NCI-H2029 treated with DMSO at 0.1 percent for 48 hours (cell line): Measurements from ENCODE around the gene SVOPL.

ENCODE experiments used
- DNase-seq: peaks from one replicate; lab custom pipeline; 2025; lab: John Stamatoyannopoulos, UW

The SVOPL gene

GRCh38 chr7:138563808-138564207, 137.4 kb downstream of the SVOPL start:
- peak; percentile 51 for DNase-seq

DNA sequence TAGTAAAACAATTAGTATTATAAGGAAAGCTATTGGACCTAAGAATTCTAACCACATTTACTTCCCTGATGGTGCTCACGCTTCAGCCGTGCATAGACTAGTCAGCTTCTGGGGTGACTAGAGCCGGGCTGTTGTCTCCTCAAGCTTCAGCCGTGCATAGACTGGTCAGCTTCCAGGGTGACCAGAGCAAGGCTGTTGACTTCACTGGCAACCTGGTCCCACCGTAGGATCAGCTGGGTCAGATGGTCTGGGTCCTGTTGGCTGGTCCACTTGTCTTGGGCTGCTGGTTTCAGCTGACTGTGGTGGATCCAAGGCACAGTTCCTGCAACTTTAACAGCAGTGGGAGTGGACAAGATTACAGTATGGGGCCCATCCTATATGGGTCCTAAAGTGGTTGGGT, 141.7 kb downstream of the SVOPL start:
- DNase-seq, result no peak

- no peak for DNase-seq
Measured at GRCh38 chr7:138556771-138557484, 144.2 kb downstream of the SVOPL start.

- DNase-seq, result no peak
Measured at GRCh38 chr7:138555684-138556083, 145.5 kb downstream of the SVOPL start.

- no peak for DNase-seq
Measured at GRCh38 chr7:138554674-138555073, 146.5 kb downstream of the SVOPL start.

DNA sequence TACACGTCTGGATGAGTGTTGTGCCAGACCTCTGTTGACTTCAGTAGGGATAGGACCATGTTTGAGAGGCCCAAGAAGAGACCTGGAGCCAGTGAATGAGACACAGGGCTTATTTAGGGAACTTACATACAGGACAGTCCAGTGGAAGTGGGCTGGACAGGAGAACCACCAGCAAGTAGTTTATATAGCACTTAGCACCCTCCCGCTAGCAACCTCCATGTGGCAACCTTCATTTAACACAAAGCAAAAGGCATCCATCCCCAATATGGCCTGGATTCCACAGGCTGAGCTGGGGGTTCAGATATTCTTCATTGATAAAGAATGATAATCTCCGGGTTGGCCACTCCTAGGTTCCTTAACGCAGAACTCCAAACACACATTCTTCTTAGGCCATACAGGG, 147.4 kb downstream of the SVOPL start:
- DNase-seq, result no peak

DNA sequence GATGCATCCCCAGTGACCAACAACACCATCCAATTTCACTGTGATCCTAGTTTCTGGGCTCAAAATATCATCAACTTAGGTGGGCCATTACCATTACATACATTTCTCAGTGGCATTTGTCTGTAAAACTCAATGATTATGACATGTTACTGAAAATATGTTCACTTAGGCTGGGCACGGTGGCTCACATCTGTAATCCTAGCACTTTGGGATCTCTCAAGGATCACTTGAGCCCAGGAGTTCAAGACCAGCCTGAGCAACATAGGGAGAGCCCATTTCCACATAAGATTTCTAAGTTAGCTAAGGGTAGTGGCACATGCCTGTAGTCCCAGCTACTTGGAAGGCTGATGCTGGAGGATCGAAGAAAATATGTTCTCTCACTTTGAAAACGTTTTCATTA, 150.1 kb downstream of the SVOPL start:
- no peak for DNase-seq

DNA sequence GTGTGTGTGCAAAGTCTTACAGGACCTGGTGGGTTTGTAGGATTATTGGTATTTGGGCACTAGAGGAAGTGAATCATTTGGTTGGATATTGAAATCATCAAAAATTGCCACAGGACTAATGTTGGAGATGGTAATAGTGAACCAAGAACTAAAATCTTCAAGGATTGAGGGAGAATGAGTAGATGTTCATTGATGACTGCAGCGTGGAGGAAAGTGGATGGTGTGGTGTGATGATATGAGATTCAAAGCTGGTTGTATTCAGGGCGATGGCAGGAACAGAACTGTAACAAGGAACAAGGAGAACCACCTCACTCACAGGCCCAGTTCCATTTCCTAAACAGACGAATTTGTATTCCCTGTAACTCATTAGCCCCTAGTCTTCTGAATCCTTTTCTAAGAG, 150.8 kb downstream of the SVOPL start:
- DNase-seq, result no peak

DNA sequence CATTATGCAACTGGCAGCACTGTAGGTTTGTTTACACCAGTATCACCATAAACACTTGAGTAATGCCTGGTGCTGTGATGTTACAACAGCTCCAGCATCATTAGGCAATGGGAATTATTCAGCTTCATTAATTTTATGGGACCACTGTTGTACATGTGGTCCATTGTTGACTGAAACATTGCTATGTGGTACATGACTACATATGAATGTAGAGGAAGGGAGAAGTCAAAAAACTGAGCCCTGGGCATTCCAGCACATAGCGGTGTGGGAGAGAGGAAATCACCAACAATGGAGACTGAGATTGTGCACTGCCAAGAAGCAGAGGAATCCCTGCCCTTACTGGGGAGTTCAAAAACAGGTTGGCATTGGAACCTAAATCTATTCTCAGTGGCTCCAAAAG, 152.1 kb downstream of the SVOPL start:
- DNase-seq, result no peak

DNA sequence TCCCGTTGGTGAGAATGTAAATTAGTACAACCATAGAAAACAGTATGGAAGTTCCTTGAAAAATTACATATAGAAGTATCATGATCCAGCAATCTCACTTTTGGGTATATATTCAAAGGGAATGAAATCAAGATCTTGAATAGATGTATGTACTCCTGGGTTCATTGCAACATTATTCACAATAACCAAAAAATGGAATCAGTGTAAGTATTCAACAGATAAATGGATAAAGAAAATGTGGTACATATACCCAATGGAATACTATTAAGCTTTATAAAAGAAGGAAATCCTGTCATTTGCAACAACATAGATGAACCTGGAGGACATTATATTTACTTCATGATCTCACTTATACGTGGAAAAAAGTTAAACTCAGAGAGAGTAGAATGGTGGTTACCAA, 154.3 kb downstream of the SVOPL start:
- no peak for DNase-seq

GRCh38 chr7:138546064-138546619, 155.0 kb downstream of the SVOPL start:
- no peak for DNase-seq

DNA sequence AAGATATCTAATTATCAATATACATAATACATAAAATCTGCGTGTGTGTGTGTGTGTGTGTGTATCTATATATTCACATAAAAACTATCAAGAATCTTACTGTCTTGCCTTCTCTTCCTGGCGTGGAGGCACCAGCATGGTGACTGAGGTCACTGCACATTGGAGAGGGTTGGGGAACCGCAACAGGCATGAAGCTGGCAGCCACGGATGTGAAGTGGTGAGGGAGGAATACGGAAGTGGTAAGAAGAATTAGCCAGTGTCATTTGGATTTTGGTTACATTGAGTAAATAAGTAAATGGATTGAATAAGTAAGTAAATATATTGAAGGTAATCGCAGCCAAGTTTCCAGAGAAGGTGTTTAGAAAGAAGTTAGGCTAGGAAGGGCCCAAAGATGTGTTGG, 156.0 kb downstream of the SVOPL start:
- DNase-seq, result peak; percentile 28
